NCI-H128 (cell line): ENCODE data around the gene HMCN2.
"Not testable (repeated sequence)": the region's sequence is repeated elsewhere in the genome, so short reads cannot be mapped to it uniquely, and the experiment has no call there.

Source experiments
- DNase-seq: peaks from one replicate; lab custom pipeline; 2025; ENCODE audit not compliant: unreplicated experiment; lab: John Stamatoyannopoulos, UW

HMCN2 gene

GRCh38 chr9:130387905-130388304, 122.3 kb downstream of the HMCN2 start:
- DNase-seq: no peak

GRCh38 chr9:130390390-130390789, 124.8 kb downstream of the HMCN2 start:
- DNase-seq: no peak

- no peak for DNase-seq
These were observed 125.4 kb downstream of the HMCN2 start for GRCh38 chr9:130390986-130391385.

- no peak for DNase-seq
These were observed 126.3 kb downstream of the HMCN2 start for GRCh38 chr9:130391866-130392265.

GRCh38 chr9:130393681-130394071, 128.1 kb downstream of the HMCN2 start:
- no peak for DNase-seq

GRCh38 chr9:130394320-130394719, 128.8 kb downstream of the HMCN2 start:
- DNase-seq: no peak

- no peak for DNase-seq
These were observed 129.4 kb downstream of the HMCN2 start for GRCh38 chr9:130394814-130395470.

- no peak for DNase-seq
These were observed 130.4 kb downstream of the HMCN2 start for GRCh38 chr9:130395810-130396435.

- DNase-seq: no peak
These were observed 131.0 kb downstream of the HMCN2 start for GRCh38 chr9:130396581-130396980.

- DNase-seq: no peak
These were observed 133.1 kb downstream of the HMCN2 start for GRCh38 chr9:130398487-130399240.

- DNase-seq: no peak
These were observed 134.2 kb downstream of the HMCN2 start for GRCh38 chr9:130399768-130400167.

- no peak for DNase-seq
These were observed 135.3 kb downstream of the HMCN2 start for GRCh38 chr9:130400870-130401269.

GRCh38 chr9:130401742-130402141, 136.2 kb downstream of the HMCN2 start:
- not testable (repeated sequence) for DNase-seq

GRCh38 chr9:130402243-130402642, 136.7 kb downstream of the HMCN2 start:
- no peak for DNase-seq

- no peak for DNase-seq
These were observed 137.3 kb downstream of the HMCN2 start for GRCh38 chr9:130402645-130403440.

- DNase-seq: no peak
These were observed 140.2 kb downstream of the HMCN2 start for GRCh38 chr9:130405657-130406257.

- no peak for DNase-seq
These were observed 140.8 kb downstream of the HMCN2 start for GRCh38 chr9:130406278-130406895.

GRCh38 chr9:130407916-130408663, 142.5 kb downstream of the HMCN2 start:
- no peak for DNase-seq

- DNase-seq: no peak
These were observed 143.1 kb downstream of the HMCN2 start for GRCh38 chr9:130408669-130409068.

GRCh38 chr9:130409246-130409645, 143.7 kb downstream of the HMCN2 start:
- DNase-seq: no peak
